Upper lobe of right lung (tissue), 1 donor: ENCODE data around the gene MEIOB. TPM values are rescaled to one million over a fixed set of nuclear protein-coding genes. Genes with fewer than 3 reads are reported as not detected.
A peak's percentile ranks its signal among the peaks of the same experiment; 100 is the strongest.

Experiments used
- ATAC-seq: fragments of 200-7000 bp; cut with Tn5 transposase; one replicate; pipeline ENCODE4 v1.9.1; 2020; ENCODE audit warnings: mild to moderate bottlenecking, moderate library complexity
- DNase-seq: peaks from one replicate; pipeline ENCODE4 v3.0.0-alpha.2; 2020
- H3K27ac ChIP-seq: fragments of 200-600 bp; one replicate; pipeline ENCODE4 v1.8.0; 2022
- H3K27me3 ChIP-seq: fragments of 200-600 bp; one replicate; pipeline ENCODE4 v1.8.0; 2022; ENCODE audit warnings: mild to moderate bottlenecking
- H3K36me3 ChIP-seq: fragments of 200-600 bp; one replicate; pipeline ENCODE4 v1.8.0; 2022
- H3K4me1 ChIP-seq: fragments of 200-600 bp; one replicate; pipeline ENCODE4 v1.8.0; 2022
- H3K4me3 ChIP-seq: fragments of 200-600 bp; one replicate; pipeline ENCODE4 v1.8.0; 2022; ENCODE audit warnings: mild to moderate bottlenecking
- H3K9me3 ChIP-seq: fragments of 200-600 bp; one replicate; pipeline ENCODE4 v1.8.0; 2022
- intact Hi-C: fragments of 100-400 bp; cut with DNase I; formaldehyde crosslinking; loops from one replicate; pipeline ENCODE4 v1.11.0; 2022
- total RNA-seq: library from RNA; stranded (reverse); fragmentation: NEBNext Ultra II Directional; extraction: Animal tissue kit (Norgen Biotek cat#: 25700); gene quantifications from one replicate; pipeline ENCODE4 v1.2.1, GENCODE V29; 2021
- TF ChIP-seq, protein P1 (sequence below): fragments of 200-600 bp; IDR thresholded peaks from one replicate; pipeline ENCODE4 v1.8.0; 2022; ENCODE audit warnings: antibody characterized with exemption
- donor health status: DM: no; HTN: yes; CAD: no; lungs with severe emphysema.

The MEIOB gene
- total RNA-seq, 1 donor from 2014 or later, result not detected

DNA sequence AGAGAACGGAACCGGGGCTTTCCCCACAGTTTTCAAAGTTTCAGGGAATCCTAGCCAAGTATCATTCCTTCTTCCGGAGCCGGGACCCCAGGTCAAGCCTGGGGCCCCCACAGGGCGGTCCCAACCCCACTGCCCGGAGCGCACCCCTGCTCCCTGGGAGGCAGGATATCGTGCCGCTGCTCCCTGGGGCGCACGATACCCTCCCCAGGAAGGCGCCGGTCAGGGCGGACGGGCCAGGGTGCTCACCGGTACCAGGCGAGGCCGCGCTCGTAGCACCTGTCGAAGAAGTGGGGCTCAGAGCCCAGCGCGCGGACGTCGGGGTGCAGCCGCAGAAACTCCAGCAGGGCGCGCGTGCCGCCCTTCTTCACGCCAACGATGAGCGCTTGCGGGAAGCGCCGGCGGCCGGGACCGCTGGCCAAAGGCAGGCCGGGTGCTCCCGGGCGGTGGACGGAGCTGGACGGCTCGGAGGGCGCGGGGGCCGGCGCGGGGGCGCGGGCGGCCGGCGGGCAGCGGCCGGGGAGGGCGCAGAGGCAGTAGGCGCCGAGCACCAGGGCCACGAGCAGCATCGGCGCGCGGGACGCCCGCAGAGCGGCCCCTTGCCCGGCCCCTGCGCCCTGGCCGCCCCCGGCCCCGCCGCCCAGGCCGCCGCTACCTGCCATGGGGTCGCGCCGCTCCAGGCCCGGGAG is 45.8 kb upstream of the MEIOB start:
- ATAC-seq (no peak), DNase-seq (peak; percentile 57)
- intact Hi-C loops, result no loop called here
- TF ChIP-seq, protein P1, sequence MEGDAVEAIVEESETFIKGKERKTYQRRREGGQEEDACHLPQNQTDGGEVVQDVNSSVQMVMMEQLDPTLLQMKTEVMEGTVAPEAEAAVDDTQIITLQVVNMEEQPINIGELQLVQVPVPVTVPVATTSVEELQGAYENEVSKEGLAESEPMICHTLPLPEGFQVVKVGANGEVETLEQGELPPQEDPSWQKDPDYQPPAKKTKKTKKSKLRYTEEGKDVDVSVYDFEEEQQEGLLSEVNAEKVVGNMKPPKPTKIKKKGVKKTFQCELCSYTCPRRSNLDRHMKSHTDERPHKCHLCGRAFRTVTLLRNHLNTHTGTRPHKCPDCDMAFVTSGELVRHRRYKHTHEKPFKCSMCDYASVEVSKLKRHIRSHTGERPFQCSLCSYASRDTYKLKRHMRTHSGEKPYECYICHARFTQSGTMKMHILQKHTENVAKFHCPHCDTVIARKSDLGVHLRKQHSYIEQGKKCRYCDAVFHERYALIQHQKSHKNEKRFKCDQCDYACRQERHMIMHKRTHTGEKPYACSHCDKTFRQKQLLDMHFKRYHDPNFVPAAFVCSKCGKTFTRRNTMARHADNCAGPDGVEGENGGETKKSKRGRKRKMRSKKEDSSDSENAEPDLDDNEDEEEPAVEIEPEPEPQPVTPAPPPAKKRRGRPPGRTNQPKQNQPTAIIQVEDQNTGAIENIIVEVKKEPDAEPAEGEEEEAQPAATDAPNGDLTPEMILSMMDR, result no peak
- Histone ChIP-seq H3K27ac (no peak overlapping the region), H3K4me1 (peaks cover 5% of the 10 kb centered on the region), H3K36me3 (no peaks in the 10 kb centered on the region), H3K27me3 (peaks cover 84% of the 10 kb centered on the region), H3K9me3 (no peaks in the 10 kb centered on the region), H3K4me3 (no peak overlapping the region)

DNA sequence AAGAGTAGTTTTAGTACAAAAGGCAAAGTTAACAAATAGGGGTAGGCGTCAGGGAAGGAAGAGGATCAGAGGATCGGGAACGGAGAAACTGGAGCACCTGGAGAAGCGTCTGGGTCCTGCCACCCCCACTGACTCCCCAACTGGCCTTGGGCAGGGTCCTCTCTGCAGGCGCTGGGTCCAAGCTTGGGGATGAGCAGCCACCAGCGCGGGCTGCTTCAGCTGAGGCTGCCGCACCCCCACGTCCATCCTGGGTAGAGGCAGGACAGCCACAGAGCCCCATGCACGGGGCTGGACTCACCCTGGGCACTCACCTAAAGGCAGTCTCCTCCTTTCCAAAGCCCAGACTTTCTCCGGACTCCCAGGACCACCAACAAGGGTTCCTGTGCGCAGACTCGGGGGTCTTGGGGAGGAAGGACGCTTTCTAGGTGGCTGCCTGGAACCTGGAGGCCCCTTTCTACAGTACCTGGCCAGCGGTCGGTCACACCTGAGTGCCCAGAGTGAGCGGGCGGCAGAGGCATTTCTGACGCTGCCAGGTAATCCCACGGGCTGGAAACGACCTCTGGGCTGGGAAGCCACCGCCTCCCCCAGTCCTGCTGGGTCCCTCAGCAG is 45.2 kb upstream of the MEIOB start:
- H3K9me3 ChIP-seq, result no peaks in the 10 kb centered on the region
- ATAC-seq (no peak), DNase-seq (no peak)
- H3K4me1 ChIP-seq, result peaks cover 5% of the 10 kb centered on the region
- H3K27me3 ChIP-seq, result peaks cover 78% of the 10 kb centered on the region
- H3K4me3 ChIP-seq, result no peak overlapping the region
- H3K27ac ChIP-seq, result no peak overlapping the region
- TF ChIP-seq, protein P1, result no peak
- no peaks in the 10 kb centered on the region for H3K36me3 ChIP-seq
- intact Hi-C loops, result no loop called here

DNA sequence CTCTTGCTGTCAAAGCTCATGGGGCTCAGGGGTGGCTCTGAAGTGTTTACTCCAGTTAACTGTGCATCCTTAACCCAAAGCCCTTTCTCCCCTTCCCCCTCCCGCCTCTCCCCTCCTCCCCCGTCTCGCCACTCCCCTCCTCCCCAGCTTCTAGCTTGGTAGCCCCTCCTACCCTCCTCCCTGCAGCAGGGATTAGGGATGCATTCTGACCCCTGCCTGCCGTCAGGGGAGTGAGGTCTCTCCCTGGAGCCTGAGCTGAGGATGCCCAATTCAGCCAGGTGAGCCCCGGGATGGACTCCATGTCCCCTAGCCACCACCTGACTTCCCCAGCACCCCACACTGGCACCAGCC is 44.7 kb upstream of the MEIOB start:
- H3K4me3 ChIP-seq, result no peak overlapping the region
- intact Hi-C loops, result no loop called here
- no peaks in the 10 kb centered on the region for H3K36me3 ChIP-seq
- TF ChIP-seq, protein P1, result no peak
- ATAC-seq, result no peak
- H3K4me1 ChIP-seq, result peaks cover 5% of the 10 kb centered on the region
- no peaks in the 10 kb centered on the region for H3K9me3 ChIP-seq
- H3K27ac ChIP-seq, result no peak overlapping the region
- peaks cover 72% of the 10 kb centered on the region for H3K27me3 ChIP-seq
- DNase-seq, result no peak

DNA sequence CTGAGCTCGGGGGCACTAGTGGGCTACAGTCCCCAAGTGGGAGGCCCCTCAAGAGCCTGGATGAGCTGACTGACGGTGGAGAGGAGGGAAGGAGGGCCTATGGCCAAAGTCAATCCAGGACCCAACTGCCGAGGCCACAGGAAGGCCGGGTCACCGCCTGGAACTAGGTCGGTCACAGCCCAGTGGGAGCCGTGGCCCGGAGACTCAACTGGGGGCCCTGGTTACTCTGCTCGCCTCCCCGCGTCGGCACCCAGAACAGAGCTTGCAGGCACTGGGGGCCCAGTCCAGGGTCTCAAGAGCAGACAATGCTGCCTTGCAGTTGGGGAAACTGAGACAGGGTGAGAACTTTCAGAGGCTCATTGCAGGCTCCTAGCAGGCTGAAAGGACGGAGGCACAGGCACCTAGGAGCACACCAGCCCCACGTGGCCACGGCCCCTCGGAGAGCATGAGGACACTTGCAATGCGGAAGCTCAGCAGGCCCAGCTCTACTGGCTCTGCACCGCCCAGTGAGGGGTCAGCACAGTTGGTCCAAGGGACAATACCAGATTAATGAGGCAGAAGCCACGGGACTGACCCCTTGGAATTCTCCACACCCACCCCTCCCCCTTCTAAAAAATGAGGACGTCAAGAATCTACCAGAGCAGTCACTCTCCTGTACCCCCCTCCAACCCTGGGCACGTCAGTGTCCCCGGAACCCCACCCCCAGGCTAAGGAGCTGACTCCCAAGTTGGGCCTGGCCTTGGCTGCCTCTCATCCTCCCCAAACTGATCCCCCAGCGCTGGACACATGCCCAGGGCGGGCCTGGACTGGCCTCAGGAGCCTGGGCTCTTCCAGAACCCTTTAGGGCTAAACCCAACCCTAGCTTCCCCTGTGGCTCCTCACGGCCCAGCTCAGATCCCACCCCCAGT is 44.0 kb upstream of the MEIOB start:
- no peak overlapping the region for H3K4me3 ChIP-seq
- intact Hi-C loops, result no loop called here
- H3K27ac ChIP-seq, result no peak overlapping the region
- ATAC-seq (no peak), DNase-seq (no peak)
- no peaks in the 10 kb centered on the region for H3K9me3 ChIP-seq
- TF ChIP-seq, protein P1, result no peak
- peaks cover 5% of the 10 kb centered on the region for H3K4me1 ChIP-seq
- no peaks in the 10 kb centered on the region for H3K36me3 ChIP-seq
- peaks cover 66% of the 10 kb centered on the region for H3K27me3 ChIP-seq

DNA sequence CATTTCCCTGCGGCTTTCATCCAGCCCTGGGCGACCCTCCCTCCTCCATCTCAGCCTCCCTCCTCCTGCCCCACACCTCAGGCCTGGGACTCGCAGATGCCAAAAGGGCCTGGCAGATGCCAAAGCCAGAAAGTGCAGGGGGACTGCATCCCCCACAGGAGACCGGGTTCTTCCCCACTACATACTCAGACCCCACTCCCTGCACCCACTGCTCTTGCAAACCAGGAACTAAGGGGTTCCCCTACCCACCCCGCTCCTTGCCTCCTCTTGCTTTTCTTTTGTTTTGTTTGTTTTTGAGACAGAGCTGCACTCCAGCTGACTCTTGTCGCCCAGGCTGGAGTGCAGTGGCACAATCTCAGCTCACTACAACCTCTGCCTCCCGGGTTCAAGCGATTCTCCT is 43.0 kb upstream of the MEIOB start:
- Histone ChIP-seq H3K4me1 (peaks cover 5% of the 10 kb centered on the region), H3K27ac (no peak overlapping the region), H3K4me3 (no peak overlapping the region), H3K36me3 (no peaks in the 10 kb centered on the region), H3K9me3 (no peaks in the 10 kb centered on the region), H3K27me3 (peaks cover 59% of the 10 kb centered on the region)
- TF ChIP-seq, protein P1, result no peak
- intact Hi-C loops, result no loop called here
- DNase-seq, result no peak
- no peak for ATAC-seq
